Fibroblast of villous mesenchyme (primary cell): ENCODE results near the gene SETD7. TPM values are rescaled to one million over a fixed set of nuclear protein-coding genes. Genes with fewer than 3 reads are reported as not detected.
A peak's percentile ranks its signal among the peaks of the same experiment; 100 is the strongest.
"Not testable (repeated sequence)": the region's sequence is repeated elsewhere in the genome, so short reads cannot be mapped to it uniquely, and the experiment has no call there.

Experiments used
- DNase-seq: peaks from one replicate; pipeline ENCODE4 v3.0.0-alpha.2; 2010; ENCODE audit warnings: low read depth
- H3K4me3 ChIP-seq: 2 replicates; pipeline ENCODE4 v1.5.1; 2011; ENCODE audit warnings: low read depth, mild to moderate bottlenecking, low read length
- CTCF ChIP-seq: IDR thresholded peaks from 2 replicates; pipeline ENCODE4 v1.5.1; 2012; ENCODE audit warnings: low read depth, mild to moderate bottlenecking, low read length; ENCODE audit not compliant: insufficient read depth
- total RNA-seq: library from RNA; depleted of rRNA; stranded (reverse); fragments of >200 nt; gene quantifications from 2 replicates; pipeline ENCODE4 v1.2.3, GENCODE V29; 2012

SETD7 gene
- total RNA-seq, 1 donor, result 107 TPM

- H3K4me3 ChIP-seq, result no peak overlapping the region
- TF ChIP-seq CTCF, result no peak
- peak; percentile 55 for DNase-seq
These were observed 86.8 kb downstream of the SETD7 start for GRCh38 chr4:139469216-139469615.

- H3K4me3 ChIP-seq, DNase-seq: not testable (repeated sequence)
These were observed 87.3 kb downstream of the SETD7 start for GRCh38 chr4:139468756-139469155.

- H3K4me3 ChIP-seq, result no peak overlapping the region
- DNase-seq, result no peak
- no peak for TF ChIP-seq CTCF
These were observed 90.1 kb downstream of the SETD7 start for GRCh38 chr4:139465922-139466321.

- not testable (repeated sequence) for H3K4me3 ChIP-seq, DNase-seq
These were observed 91.5 kb downstream of the SETD7 start for GRCh38 chr4:139464512-139464911.

GRCh38 chr4:139461022-139461628 is 94.9 kb downstream of the SETD7 start:
- no peak overlapping the region for H3K4me3 ChIP-seq
- DNase-seq, result no peak
- no peak for TF ChIP-seq CTCF

GRCh38 chr4:139460565-139460964 is 95.5 kb downstream of the SETD7 start:
- no peak for TF ChIP-seq CTCF
- no peak for DNase-seq

GRCh38 chr4:139458999-139459398 is 97.0 kb downstream of the SETD7 start:
- DNase-seq, result peak; percentile 24
- no peak overlapping the region for H3K4me3 ChIP-seq
- no peak for TF ChIP-seq CTCF

More at GRCh38 chr4:139460565-139460964, 95.5 kb downstream of the SETD7 start:
- H3K4me3 ChIP-seq, result no peak overlapping the region

- no peak overlapping the region for H3K4me3 ChIP-seq
- DNase-seq, result no peak
- no peak for TF ChIP-seq CTCF
These were observed 97.5 kb downstream of the SETD7 start for GRCh38 chr4:139458543-139458942.
